Islet precursor cell (in vitro differentiated cells): ENCODE data around the gene UTP3.
"Not testable (repeated sequence)": the region's sequence is repeated elsewhere in the genome, so short reads cannot be mapped to it uniquely, and the experiment has no call there.

Source experiments
- DNase-seq: peaks from one replicate; pipeline ENCODE4 v3.0.0-alpha.2; 2018

The UTP3 gene

GRCh38 chr4:70687821-70688794 lies at the start of gene UTP3:
Gene UTP3 (plus strand): TSS chr4:70688532. CDS start chr4:70688678, 146 bp downstream.
- DNase-seq, result peak; percentile 97

GRCh38 chr4:70640192-70640591 lies 48.1 kb upstream of the UTP3 start:
- no peak for DNase-seq

- not testable (repeated sequence) for DNase-seq
Measured at GRCh38 chr4:70650741-70651140, 37.6 kb upstream of the UTP3 start.

GRCh38 chr4:70651864-70652506 lies 36.3 kb upstream of the UTP3 start:
- no peak for DNase-seq

- DNase-seq, result no peak
Measured at GRCh38 chr4:70654605-70655011, 33.7 kb upstream of the UTP3 start.

- DNase-seq, result no peak
Measured at GRCh38 chr4:70657326-70657725, 31.0 kb upstream of the UTP3 start.

GRCh38 chr4:70658418-70658817 lies 29.9 kb upstream of the UTP3 start:
- no peak for DNase-seq

- DNase-seq, result no peak
Measured at GRCh38 chr4:70660106-70660505, 28.2 kb upstream of the UTP3 start.

- not testable (repeated sequence) for DNase-seq
Measured at GRCh38 chr4:70661309-70661922, 26.9 kb upstream of the UTP3 start.

- DNase-seq, result no peak
Measured at GRCh38 chr4:70666369-70666768, 22.0 kb upstream of the UTP3 start, which contains the start of gene JCHAIN. Gene JCHAIN (minus strand): TSS chr4:70666508. CDS start chr4:70666490, 18 bp downstream.

- DNase-seq, result no peak
Measured at GRCh38 chr4:70667740-70668535, 20.4 kb upstream of the UTP3 start.

- DNase-seq, result no peak
Measured at GRCh38 chr4:70670332-70671014, 17.9 kb upstream of the UTP3 start.

GRCh38 chr4:70671091-70671490 lies 17.2 kb upstream of the UTP3 start:
- DNase-seq, result no peak

GRCh38 chr4:70674191-70674590 lies 14.1 kb upstream of the UTP3 start:
- DNase-seq, result no peak

GRCh38 chr4:70674731-70675130 lies 13.6 kb upstream of the UTP3 start:
- no peak for DNase-seq

GRCh38 chr4:70676554-70677090 lies 11.7 kb upstream of the UTP3 start:
- no peak for DNase-seq

- no peak for DNase-seq
Measured at GRCh38 chr4:70678383-70678999, 9.8 kb upstream of the UTP3 start.

GRCh38 chr4:70680934-70681333 lies 7.4 kb upstream of the UTP3 start:
- DNase-seq, result no peak

GRCh38 chr4:70681704-70682103 lies 6.6 kb upstream of the UTP3 start:
- no peak for DNase-seq

GRCh38 chr4:70682142-70682541 lies 6.2 kb upstream of the UTP3 start:
- DNase-seq, result not testable (repeated sequence)

- DNase-seq, result no peak
Measured at GRCh38 chr4:70687392-70687791, 940 bp upstream of the UTP3 start.
